IMR-90 (cell line): ENCODE data around the gene HHLA2. TPM values are rescaled to one million over a fixed set of nuclear protein-coding genes. Genes with fewer than 3 reads are reported as not detected.

Source experiments
- ATAC-seq: fragments of 200-7000 bp; cut with Tn5 transposase; 2 replicates; pipeline ENCODE4 v1.9.1; 2020; ENCODE audit warnings: low read depth, mild to moderate bottlenecking, moderate library complexity
- BruUV-seq: library from RNA; stranded (reverse); fragments of 400-500 nt; replicated peaks from 2 replicates; lab custom pipeline; 2021; lab: Mats Ljungman, UMichigan
- CTCF ChIA-PET: fragments of 300-600 bp; formaldehyde crosslinking; extraction: SDS; loops from one replicate; lab custom pipeline; 2021; ENCODE audit warnings: antibody characterized with exemption; lab: Yijun Ruan, JAX
- POLR2A ChIA-PET: fragments of 300-600 bp; sonication (Branson Sonifier 250); formaldehyde crosslinking; loops from one replicate; lab custom pipeline; 2022; ENCODE audit warnings: antibody characterized with exemption; ENCODE audit not compliant: unreplicated experiment; lab: Charles Lee
- DNase-seq: peaks from one replicate; pipeline ENCODE4 v3.0.0; 2013
- H2AFZ ChIP-seq: replicated peaks from 2 replicates; pipeline ENCODE3; 2013; ENCODE audit warnings: low read length, mild to moderate bottlenecking; ENCODE audit not compliant: poor library complexity
- H2AK5ac ChIP-seq: 2 replicates; pipeline ENCODE4 v1.6.1; 2013; ENCODE audit warnings: low read depth, low read length, inconsistent platforms
- H2AK9ac ChIP-seq: replicated peaks from 2 replicates; pipeline ENCODE3; 2013; ENCODE audit warnings: mild to moderate bottlenecking, low read depth, low read length, moderate library complexity; ENCODE audit not compliant: poor library complexity
- H2BK120ac ChIP-seq: 2 replicates; pipeline ENCODE4 v1.6.1; 2013; ENCODE audit warnings: low read depth, low read length, inconsistent platforms
- H2BK15ac ChIP-seq: 3 replicates; pipeline ENCODE4 v1.6.1; 2013; ENCODE audit warnings: low read depth, low read length, inconsistent platforms
- H2BK20ac ChIP-seq: 2 replicates; pipeline ENCODE4 v1.6.1; 2013; ENCODE audit warnings: low read depth, mild to moderate bottlenecking, inconsistent platforms, low read length, moderate library complexity
- H2BK5ac ChIP-seq: 2 replicates; pipeline ENCODE4 v1.6.1; 2013; ENCODE audit warnings: mild to moderate bottlenecking, low read depth, low read length, inconsistent platforms; ENCODE audit not compliant: poor library complexity, severe bottlenecking
- H3K14ac ChIP-seq: replicated peaks from 2 replicates; pipeline ENCODE4 v1.6.1; 2013; ENCODE audit warnings: low read depth, low read length, inconsistent platforms
- H3K18ac ChIP-seq: 2 replicates; pipeline ENCODE4 v1.6.1; 2013; ENCODE audit warnings: low read depth, low read length, control low read depth
- H3K23ac ChIP-seq: 2 replicates; pipeline ENCODE4 v1.6.1; 2013; ENCODE audit warnings: low read depth, low read length, inconsistent platforms
- H3K27ac ChIP-seq: 2 replicates; pipeline ENCODE4 v1.5.1; 2013; ENCODE audit warnings: mild to moderate bottlenecking, control low read depth, low read length; ENCODE audit not compliant: insufficient read depth
- H3K27me3 ChIP-seq: 2 replicates; pipeline ENCODE4 v1.6.1; 2013; ENCODE audit warnings: low read length; ENCODE audit not compliant: control insufficient read depth, insufficient read depth
- H3K36me3 ChIP-seq: 2 replicates; pipeline ENCODE4 v1.6.1; 2013; ENCODE audit warnings: low read length, mixed read lengths; ENCODE audit not compliant: control insufficient read depth, insufficient read depth
- H3K4ac ChIP-seq: 2 replicates; pipeline ENCODE4 v1.6.1; 2013; ENCODE audit warnings: low read depth, low read length, inconsistent platforms
- H3K4me1 ChIP-seq: 2 replicates; pipeline ENCODE4 v1.6.1; 2013; ENCODE audit warnings: low read length, mixed read lengths; ENCODE audit not compliant: control insufficient read depth, insufficient read depth
- H3K4me2 ChIP-seq: 2 replicates; pipeline ENCODE4 v1.6.1; 2013; ENCODE audit warnings: low read depth, mild to moderate bottlenecking, control low read depth, low read length, moderate library complexity
- H3K4me3 ChIP-seq: 2 replicates; pipeline ENCODE4 v1.5.1; 2013; ENCODE audit warnings: low read depth, mild to moderate bottlenecking, control low read depth, low read length, moderate library complexity; ENCODE audit not compliant: insufficient read depth
- H3K56ac ChIP-seq: 2 replicates; pipeline ENCODE4 v1.6.1; 2013; ENCODE audit warnings: low read length, inconsistent platforms; ENCODE audit not compliant: insufficient read depth; ENCODE audit errors: extremely low read depth
- H3K79me1 ChIP-seq, 2 experiments: 2 replicates each; pipeline ENCODE4 v1.6.1; 2013; ENCODE audit warnings: low read length in 2 of 2, inconsistent platforms in 1 of 2, low read depth in 1 of 2
- H3K9ac ChIP-seq: 2 replicates; pipeline ENCODE4 v1.6.1; 2013; ENCODE audit warnings: low read depth, low read length, control low read depth
- H3K9me1 ChIP-seq: 2 replicates; pipeline ENCODE4 v1.6.1; 2013; ENCODE audit warnings: low read length, inconsistent platforms; ENCODE audit not compliant: insufficient read depth
- H3K9me3 ChIP-seq: 2 replicates; pipeline ENCODE4 v1.6.1; 2013; ENCODE audit warnings: low read length; ENCODE audit not compliant: control insufficient read depth, insufficient read depth
- H4K20me1 ChIP-seq: 2 replicates; pipeline ENCODE4 v1.6.1; 2013; ENCODE audit warnings: low read length, inconsistent platforms; ENCODE audit not compliant: insufficient read depth
- H4K5ac ChIP-seq: 2 replicates; pipeline ENCODE4 v1.6.1; 2013; ENCODE audit warnings: mild to moderate bottlenecking, low read depth, low read length, control low read depth
- H4K8ac ChIP-seq, 2 experiments: 2 replicates each; pipeline ENCODE4 v1.6.1; 2013; ENCODE audit warnings: low read depth in 2 of 2, low read length in 2 of 2, control low read depth in 1 of 2, inconsistent platforms in 1 of 2
- H4K91ac ChIP-seq: 2 replicates; pipeline ENCODE4 v1.6.1; 2013; ENCODE audit warnings: low read depth, low read length, inconsistent platforms; ENCODE audit not compliant: insufficient read depth
- BHLHE40 ChIP-seq: fragments of 150-350 bp; IDR thresholded peaks from 2 replicates; pipeline ENCODE4 v1.6.1; 2016; ENCODE audit warnings: mild to moderate bottlenecking, low read depth, low read length
- CEBPB ChIP-seq: IDR thresholded peaks from 2 replicates; pipeline ENCODE4 v1.6.1; 2012; ENCODE audit warnings: low read depth, low read length, improper control_type of control experiment
- CHD1 ChIP-seq: IDR thresholded peaks from 2 replicates; pipeline ENCODE4 v1.6.1; 2012; ENCODE audit warnings: low read depth, low read length, improper control_type of control experiment
- MAZ ChIP-seq: IDR thresholded peaks from 2 replicates; pipeline ENCODE4 v1.6.1; 2012; ENCODE audit warnings: low read depth, mild to moderate bottlenecking, low read length, improper control_type of control experiment, moderate library complexity, borderline replicate concordance
- RCOR1 ChIP-seq: IDR thresholded peaks from 2 replicates; pipeline ENCODE4 v1.6.1; 2012; ENCODE audit warnings: mild to moderate bottlenecking, low read length, improper control_type of control experiment; ENCODE audit not compliant: insufficient replicate concordance
- RFX5 ChIP-seq: IDR thresholded peaks from 2 replicates; pipeline ENCODE4 v1.8.0; 2012; ENCODE audit warnings: low read depth, mild to moderate bottlenecking, low read length, moderate library complexity
- WGBS, 2 experiments: methylation state at CpG; one replicate each; pipeline versions ENCODE4 v1.1.5 to v1.1.7; 2013; ENCODE audit warnings: missing lambda C conversion rate in 2 of 2; ENCODE audit not compliant: insufficient read length in 1 of 2; ENCODE audit errors: extremely low coverage in 2 of 2; 5-methylcytosine and 5-hydroxymethylcytosine counted together
- dilution Hi-C: fragments of 300-500 bp; cut with HindIII; formaldehyde crosslinking; loops from one replicate; pipeline ENCODE4 v1.14.3; 2018; ENCODE audit warnings: low sequenced_read_pairs; ENCODE audit not compliant: unreplicated experiment
- in situ Hi-C: fragments of 300-500 bp; cut with MboI; formaldehyde crosslinking; loops from 3 replicates; pipeline ENCODE4 v1.14.3; 2019; ENCODE audit warnings: low sequenced_read_pairs, inconsistent platforms, mixed read lengths
- intact Hi-C: fragments of 100-400 bp; cut with micrococcal nuclease; formaldehyde crosslinking; loops from 2 replicates; pipeline ENCODE4 v1.10.0; 2022
- polyA plus RNA-seq, 3 experiments: library from polyadenylated mRNA; depleted of rRNA; stranded (reverse); fragments of >200 nt; gene quantifications; 2 replicates each; pipeline ENCODE4 v1.2.3, GENCODE V29; 2012; ENCODE audit warnings: low replicate concordance in 1 of 3
- total RNA-seq: library from RNA; depleted of rRNA; stranded (reverse); fragments of >200 nt; gene quantifications from 2 replicates; pipeline ENCODE4 v1.2.3, GENCODE V29; 2012

Gene HHLA2
- total and polyA plus RNA-seq, 2 of the 4 experiments (the other 2 are of a cell fraction) = not detected

- no peak for TF ChIP-seq RFX5
- TF ChIP-seq RCOR1 = no peak
- TF ChIP-seq MAZ = no peak
- TF ChIP-seq BHLHE40 = no peak
Observed at GRCh38 chr3:108389372-108389771, 93.0 kb downstream of the HHLA2 start (continued).

GRCh38 chr3:108391917-108392593 is 95.7 kb downstream of the HHLA2 start:
- ChIA-PET POLR2A (no interaction called here), CTCF (no interaction called here)
- Histone ChIP-seq H3K4ac (no peak overlapping the region), H3K56ac (no peak overlapping the region), H3K9me1 (no peaks in the 10 kb centered on the region; the same call in 1 of the 2 replicates), H2BK120ac (no peak overlapping the region), H3K18ac (no peak overlapping the region), H2BK20ac (no peak overlapping the region), H4K8ac (no peak overlapping the region), H3K4me3 (no peak overlapping the region), H2BK15ac (no peak overlapping the region), H3K9ac (no peak overlapping the region), H2AK5ac (no peak overlapping the region), H4K91ac (no peak overlapping the region), H3K36me3 (no peaks in the 10 kb centered on the region), H2AK9ac (no peak overlapping the region), H3K79me1 (no peaks in the 10 kb centered on the region), H3K14ac (no peak overlapping the region), H4K5ac (no peak overlapping the region), H3K27ac (no peak overlapping the region), H3K4me1 (no peaks in the 10 kb centered on the region), H2BK5ac (no peak overlapping the region), H3K9me3 (no peaks in the 10 kb centered on the region), H2AFZ (no peak overlapping the region), H3K4me2 (no peak overlapping the region), H3K27me3 (peaks cover 14% of the 10 kb centered on the region), H3K23ac (no peak overlapping the region), H4K20me1 (no peaks in the 10 kb centered on the region)
- dilution Hi-C loops = no loop called here
- TF ChIP-seq CHD1 (no peak), CEBPB (peak; percentile 65)
- DNase-seq (peak; percentile 40), ATAC-seq (no peak)
- intact Hi-C loops = no loop called here
- BruUV-seq = no TSS peak
- no CpG with 5 or more reads among the region's 3 CpGs for WGBS, 2 experiments
- in situ Hi-C loops = no loop called here
